Fibroblast of skin of abdomen (primary cell): ENCODE data around the gene GNAT1.

Source experiments
- DNase-seq: peaks from one replicate; pipeline ENCODE4 v3.0.0-alpha.2; 2013

Gene GNAT1

DNA sequence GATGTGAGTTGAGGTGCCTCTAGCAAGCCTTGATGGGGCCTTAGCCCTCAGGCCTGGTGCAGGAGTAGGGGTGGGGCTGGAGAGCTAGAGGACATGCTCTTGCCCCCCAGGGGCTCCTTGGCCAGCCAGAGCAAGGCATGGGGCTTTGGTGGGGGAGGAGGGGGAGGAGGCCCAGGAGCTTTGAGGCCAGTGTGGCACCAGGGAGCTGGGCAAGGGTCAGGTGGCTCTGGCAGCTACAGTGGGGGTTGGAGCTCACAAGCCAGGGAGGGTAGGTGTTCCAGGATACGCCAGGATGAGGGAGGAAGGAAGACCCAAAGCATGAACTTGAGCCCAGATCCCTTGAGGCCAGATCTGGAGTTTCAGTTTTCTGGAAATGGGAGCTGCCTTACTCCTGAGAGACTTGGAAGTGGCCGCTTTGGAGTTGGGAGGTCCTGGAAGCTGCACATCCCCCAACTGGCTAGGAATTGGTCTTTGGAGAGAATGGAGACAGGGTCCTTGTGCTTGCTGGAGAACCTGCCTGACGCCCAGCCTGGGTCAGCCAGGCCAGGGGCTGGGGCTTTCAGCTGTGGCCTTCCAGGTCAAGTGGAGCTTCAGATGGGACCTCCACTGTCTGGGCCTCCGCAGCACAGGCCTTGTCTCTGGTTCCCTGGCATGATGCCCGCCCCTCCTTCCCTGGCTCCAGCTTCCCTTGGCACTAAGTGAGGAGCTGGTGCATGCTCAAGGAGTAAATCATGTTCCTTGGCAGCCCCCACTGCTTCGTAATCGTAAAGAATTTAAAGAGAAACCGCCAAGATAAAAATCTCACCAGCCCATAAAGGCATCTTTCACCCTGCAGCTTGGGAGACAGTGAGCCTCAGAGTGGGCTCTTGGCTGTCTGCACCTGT, 27.6 kb upstream of the GNAT1 start:
- DNase-seq: peak; percentile 94

- DNase-seq: no peak
These were observed 26.9 kb upstream of the GNAT1 start for GRCh38 chr3:50164481-50164880.

DNA sequence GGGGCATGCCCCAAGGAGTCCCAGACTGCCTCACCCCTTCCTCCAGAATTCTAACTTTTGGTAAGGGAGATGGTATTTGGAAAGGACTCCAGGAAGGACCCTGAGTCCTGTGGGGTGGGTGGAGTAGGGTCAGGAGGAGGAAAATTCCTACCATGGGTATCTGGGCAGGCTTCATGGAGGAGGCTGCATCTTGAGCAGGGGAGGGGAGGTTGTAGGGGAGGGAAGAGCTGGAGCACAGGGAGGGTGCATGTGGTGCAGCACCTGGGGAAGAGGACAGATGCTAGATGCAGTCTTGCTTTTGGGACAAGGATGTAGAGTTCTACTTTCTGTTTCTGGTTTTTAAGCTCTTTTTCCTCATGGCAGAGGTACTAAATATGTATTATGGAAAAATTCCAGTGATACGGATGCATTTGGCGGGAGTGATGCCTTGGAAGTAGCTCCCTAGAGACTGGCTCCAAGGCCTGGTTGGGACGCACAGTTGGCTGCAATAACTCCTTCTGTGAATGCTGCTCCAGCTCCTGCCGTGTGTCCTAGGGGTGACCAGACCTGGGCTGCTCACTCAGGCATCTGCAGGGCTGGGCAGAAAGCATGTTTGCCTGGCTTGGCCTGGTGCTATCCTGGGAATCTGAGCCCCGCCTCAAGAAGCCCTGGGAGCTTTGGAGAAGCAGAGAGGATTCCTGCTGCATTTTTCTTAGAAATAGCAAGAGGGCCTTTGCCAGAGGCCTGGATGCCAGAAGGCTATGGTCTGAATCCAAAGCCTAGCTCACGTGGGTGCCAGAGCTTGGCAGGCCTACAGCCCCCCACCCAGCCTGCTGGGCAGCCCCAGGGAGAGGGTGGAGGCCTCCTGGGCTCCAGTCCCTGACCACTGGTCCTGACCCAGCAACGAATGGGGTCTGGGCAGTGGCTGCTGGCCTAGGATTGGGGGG, 26.2 kb upstream of the GNAT1 start:
- peak; percentile 77 for DNase-seq

DNA sequence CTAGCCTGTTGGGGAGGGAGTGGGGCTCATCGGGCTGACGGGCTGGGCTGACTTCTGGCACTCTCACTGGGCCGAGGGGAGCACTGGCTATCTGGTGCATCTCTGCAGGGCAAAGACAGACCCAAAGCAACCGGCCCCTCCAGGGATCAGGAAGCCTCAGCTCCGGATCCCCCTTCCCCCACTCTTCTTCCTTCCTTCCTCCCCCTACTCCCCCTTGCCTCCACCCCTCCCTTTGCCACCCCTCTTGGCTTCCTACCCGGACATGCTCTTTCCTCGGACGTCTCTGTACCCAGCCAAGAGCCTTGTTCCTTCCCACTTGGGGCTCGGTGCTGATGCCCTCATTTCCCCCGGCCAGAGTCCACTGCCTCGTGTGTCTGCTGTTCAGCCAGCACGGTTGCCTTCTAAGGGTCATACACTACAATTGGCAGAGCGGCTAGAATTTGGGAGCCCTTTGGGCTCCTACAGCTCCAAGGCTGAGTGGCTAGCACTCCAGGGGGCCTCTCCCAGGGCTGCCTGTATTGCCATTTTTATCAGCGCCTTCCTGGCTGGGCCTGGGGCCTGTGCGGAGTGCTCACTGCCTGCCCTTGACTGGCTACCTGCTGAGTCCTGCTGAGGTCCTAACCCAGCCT, 25.4 kb upstream of the GNAT1 start:
- no peak for DNase-seq

- peak; percentile 58 for DNase-seq
These were observed 24.8 kb upstream of the GNAT1 start for GRCh38 chr3:50166620-50167019.

GRCh38 chr3:50167069-50167840, 24.2 kb upstream of the GNAT1 start:
- no peak for DNase-seq

DNA sequence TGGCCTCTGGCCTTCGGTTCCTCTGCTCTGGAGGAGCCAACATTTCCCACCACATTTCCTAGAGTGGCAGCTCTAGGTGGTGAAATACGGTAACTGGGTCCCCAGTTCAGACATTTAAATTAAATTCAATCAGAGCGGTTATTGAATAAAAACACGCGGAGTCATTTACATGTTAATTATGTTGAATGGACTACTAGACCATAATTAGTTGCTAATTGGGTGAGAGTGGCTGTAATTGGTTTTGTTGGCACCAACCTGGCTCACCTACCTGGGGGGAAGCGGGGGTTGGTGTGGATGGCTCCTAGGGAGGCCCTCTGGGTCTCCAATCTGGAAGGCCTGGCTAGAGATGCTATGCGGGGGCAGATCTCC, 23.6 kb upstream of the GNAT1 start:
- DNase-seq: no peak

GRCh38 chr3:50168388-50168787, 23.0 kb upstream of the GNAT1 start:
- no peak for DNase-seq

GRCh38 chr3:50168791-50169190, 22.6 kb upstream of the GNAT1 start:
- DNase-seq: no peak

DNA sequence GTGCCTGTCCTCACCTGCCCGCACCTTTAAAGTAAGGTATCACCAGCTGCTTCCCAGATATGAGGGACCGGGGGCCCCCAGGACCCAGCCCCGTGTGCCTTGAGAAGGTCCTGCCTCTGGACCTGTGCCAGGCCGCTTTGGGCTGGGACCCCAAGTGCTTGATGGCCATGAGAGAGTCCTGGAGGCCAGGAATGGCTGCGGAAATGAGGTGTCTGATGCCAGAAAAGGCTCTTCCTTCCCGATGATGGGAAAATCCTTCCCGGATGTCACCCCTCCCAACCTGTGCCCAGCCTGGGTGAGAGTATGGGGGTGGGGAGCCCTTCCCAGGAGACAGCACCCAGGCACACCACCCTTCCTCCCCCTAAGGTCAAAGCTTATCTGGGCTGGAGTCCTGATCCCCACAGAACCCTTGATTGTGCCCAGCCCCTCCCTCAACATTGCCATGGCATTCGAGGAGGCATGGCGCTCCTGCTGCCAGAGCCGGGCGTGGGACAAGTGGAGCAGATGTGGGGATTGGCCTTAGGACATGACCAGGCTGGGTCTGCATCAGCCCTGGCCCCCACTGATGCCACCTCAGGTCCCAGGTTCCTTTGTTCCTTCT, 22.1 kb upstream of the GNAT1 start:
- no peak for DNase-seq

- no peak for DNase-seq
These were observed 21.6 kb upstream of the GNAT1 start for GRCh38 chr3:50169858-50170257.

DNA sequence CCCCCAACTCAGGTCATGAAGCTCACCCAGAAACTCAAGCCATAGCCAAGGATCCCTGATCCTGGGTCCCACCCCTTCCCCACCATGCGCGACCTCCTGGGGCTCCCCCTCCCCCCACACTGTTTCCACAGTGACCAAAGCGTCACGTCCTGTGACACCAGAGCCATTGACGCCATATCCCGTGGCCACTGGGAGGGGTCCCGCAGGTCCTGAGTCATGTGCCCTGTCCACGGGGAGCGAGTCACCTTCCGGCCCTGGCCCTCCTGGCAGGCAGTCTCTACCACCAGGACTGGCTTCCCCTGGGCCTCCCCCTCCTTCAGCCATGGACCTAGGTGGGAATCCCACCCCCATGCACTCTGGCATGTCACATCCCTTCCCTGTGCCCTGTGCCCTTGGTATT, 20.7 kb upstream of the GNAT1 start:
- no peak for DNase-seq

GRCh38 chr3:50171540-50172301, 19.7 kb upstream of the GNAT1 start:
- no peak for DNase-seq

DNA sequence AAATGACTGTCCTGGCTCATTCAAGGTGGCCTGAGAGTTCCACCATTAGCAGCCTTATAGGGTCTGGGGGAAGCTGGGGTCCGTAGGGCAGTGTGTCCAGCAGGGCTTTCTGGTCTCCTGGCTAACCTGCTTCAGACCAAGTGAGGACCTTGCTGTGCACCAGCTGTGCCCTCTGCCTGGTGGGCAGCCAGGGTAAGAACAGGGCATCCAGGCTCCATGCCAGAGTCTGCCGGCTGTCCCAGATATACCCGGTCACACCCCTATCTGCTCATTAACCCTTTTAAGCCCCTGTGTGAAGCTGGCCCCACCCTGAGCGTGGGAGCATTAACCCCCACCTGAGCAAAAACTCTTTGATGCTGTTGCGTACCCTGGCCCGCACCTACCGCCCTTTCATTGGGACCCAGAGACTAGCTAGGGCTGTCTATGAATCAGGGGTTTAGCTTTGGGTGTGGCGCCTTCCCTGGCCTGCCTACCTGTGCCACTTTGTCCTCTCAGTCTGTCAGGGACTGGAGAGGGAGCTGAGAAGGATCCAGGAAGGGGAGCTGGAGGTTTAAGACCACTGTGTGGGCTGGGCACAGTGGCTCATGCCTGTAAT, 18.7 kb upstream of the GNAT1 start:
- DNase-seq: no peak

DNA sequence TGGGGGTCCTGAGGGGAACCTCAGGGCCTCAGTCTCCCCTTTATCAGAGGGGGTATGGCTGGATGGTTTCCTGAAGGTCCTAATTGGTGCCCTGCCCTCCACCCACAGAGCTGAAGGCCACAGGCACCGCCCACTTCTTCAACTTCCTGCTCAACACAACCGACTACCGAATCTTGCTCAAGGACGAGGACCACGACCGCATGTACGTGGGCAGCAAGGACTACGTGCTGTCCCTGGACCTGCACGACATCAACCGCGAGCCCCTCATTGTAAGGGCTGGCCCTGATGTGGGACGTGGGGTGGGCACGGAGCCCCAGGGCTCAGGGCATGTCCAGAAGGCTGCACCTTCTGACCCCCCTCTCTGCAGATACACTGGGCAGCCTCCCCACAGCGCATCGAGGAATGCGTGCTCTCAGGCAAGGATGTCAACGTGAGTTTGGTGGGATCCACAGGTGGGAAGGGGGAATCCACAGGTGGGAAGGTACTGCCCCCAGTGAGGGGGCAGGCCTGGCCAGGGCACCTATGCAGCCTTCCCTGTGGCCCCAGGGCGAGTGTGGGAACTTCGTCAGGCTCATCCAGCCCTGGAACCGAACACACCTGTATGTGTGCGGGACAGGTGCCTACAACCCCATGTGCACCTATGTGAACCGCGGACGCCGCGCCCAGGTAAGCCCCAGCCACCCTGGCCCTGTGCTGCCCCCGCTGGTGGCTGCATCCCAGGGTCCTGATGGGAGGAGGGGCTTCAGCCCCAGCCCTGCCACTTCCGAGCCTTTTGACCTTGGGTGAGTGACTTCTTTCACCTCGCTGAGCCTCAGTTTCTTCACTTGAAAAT, 17.5 kb upstream of the GNAT1 start:
- DNase-seq: no peak

DNA sequence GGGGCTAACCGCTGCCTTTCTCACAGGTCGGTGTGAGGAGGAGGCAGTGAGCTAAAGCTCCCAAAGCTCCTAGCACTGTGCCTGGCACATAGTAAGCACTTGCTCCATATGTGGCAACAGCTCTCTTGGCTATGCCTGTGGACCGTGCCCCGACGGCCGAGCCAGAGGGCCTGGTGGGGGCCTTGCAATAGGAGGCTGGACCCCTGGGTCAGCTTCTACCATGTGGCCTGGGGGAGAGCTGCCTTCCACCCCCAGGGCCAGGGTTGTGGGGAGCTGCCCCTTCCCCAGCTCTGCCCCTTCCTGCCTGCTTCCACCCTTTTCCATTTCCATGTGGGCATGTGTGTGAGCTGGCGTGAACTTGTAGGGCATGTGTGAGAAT, 16.9 kb upstream of the GNAT1 start:
- DNase-seq: no peak

- DNase-seq: no peak
These were observed 16.4 kb upstream of the GNAT1 start for GRCh38 chr3:50174947-50175524.

DNA sequence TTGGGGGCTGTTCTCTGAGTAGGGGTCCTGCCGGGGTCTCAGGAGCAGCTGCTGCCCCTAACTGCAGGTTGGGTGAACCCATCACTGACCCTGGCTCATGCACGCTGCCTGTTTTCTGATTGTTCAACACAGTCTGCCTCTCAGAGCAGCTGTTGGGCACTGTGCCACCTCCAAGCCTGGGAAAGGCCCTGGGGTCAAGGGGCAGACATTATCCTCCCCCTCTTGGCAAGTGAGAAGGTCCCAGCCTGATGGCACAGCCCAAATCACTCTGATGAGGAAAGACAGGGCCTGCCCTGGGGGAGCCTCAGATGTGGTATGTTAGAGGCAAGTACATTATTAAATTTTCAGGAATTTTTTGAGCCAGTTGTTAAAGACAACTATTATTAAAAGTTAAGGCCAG, 14.1 kb upstream of the GNAT1 start:
- DNase-seq: no peak

DNA sequence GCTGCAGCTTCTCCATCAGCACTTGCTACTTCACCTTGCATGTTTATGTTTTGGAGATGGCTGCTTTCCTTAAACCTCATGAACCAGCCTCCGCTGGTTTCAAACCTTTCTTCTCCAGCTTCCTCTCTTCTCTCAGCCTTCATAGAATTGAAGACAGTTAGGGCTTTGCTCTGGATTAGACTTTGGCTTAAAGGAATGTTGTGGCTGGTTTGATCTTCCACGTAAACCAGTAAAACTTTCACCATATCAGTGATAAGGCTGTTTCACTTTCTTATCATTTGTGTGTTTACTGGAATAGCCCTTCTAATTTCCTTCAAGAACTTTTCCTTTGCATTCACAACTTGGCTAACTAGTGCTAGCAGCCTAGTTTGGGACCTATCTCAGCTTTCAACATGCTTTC, 11.7 kb upstream of the GNAT1 start:
- no peak for DNase-seq

DNA sequence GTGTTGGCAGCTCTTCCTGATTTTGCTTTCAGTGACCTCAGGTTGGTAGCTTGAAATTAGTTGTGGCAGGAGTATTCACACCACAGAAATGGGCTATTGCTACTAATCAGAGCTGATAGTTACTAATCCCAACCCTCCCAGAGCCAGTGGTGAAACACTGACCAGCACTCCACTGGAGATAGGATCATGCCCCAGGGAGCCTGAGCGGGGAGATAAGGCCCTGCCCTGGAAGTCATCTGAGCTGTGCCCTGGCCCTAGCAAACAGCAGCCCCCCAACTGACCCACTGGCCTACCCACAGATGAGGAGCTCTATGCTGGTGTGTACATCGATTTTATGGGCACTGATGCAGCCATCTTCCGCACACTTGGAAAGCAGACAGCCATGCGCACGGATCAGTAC, 9.4 kb upstream of the GNAT1 start:
- no peak for DNase-seq
